IMR-90 (cell line): ENCODE data around the gene ADARB2. TPM values are rescaled to one million over a fixed set of nuclear protein-coding genes. Genes with fewer than 3 reads are reported as not detected.

Source experiments
- ATAC-seq: fragments of 200-7000 bp; cut with Tn5 transposase; 2 replicates; pipeline ENCODE4 v1.9.1; 2020; ENCODE audit warnings: low read depth, mild to moderate bottlenecking, moderate library complexity
- BruUV-seq: library from RNA; stranded (reverse); fragments of 400-500 nt; replicated peaks from 2 replicates; lab custom pipeline; 2021; lab: Mats Ljungman, UMichigan
- CTCF ChIA-PET: fragments of 300-600 bp; formaldehyde crosslinking; extraction: SDS; loops from one replicate; lab custom pipeline; 2021; ENCODE audit warnings: antibody characterized with exemption; lab: Yijun Ruan, JAX
- POLR2A ChIA-PET: fragments of 300-600 bp; sonication (Branson Sonifier 250); formaldehyde crosslinking; loops from one replicate; lab custom pipeline; 2022; ENCODE audit warnings: antibody characterized with exemption; ENCODE audit not compliant: unreplicated experiment; lab: Charles Lee
- DNase-seq: peaks from one replicate; pipeline ENCODE4 v3.0.0; 2013
- H2AFZ ChIP-seq: replicated peaks from 2 replicates; pipeline ENCODE3; 2013; ENCODE audit warnings: low read length, mild to moderate bottlenecking; ENCODE audit not compliant: poor library complexity
- H2AK5ac ChIP-seq: 2 replicates; pipeline ENCODE4 v1.6.1; 2013; ENCODE audit warnings: low read depth, low read length, inconsistent platforms
- H2AK9ac ChIP-seq: replicated peaks from 2 replicates; pipeline ENCODE3; 2013; ENCODE audit warnings: mild to moderate bottlenecking, low read depth, low read length, moderate library complexity; ENCODE audit not compliant: poor library complexity
- H2BK120ac ChIP-seq: 2 replicates; pipeline ENCODE4 v1.6.1; 2013; ENCODE audit warnings: low read depth, low read length, inconsistent platforms
- H2BK15ac ChIP-seq: 3 replicates; pipeline ENCODE4 v1.6.1; 2013; ENCODE audit warnings: low read depth, low read length, inconsistent platforms
- H2BK20ac ChIP-seq: 2 replicates; pipeline ENCODE4 v1.6.1; 2013; ENCODE audit warnings: low read depth, mild to moderate bottlenecking, inconsistent platforms, low read length, moderate library complexity
- H2BK5ac ChIP-seq: 2 replicates; pipeline ENCODE4 v1.6.1; 2013; ENCODE audit warnings: mild to moderate bottlenecking, low read depth, low read length, inconsistent platforms; ENCODE audit not compliant: poor library complexity, severe bottlenecking
- H3K14ac ChIP-seq: replicated peaks from 2 replicates; pipeline ENCODE4 v1.6.1; 2013; ENCODE audit warnings: low read depth, low read length, inconsistent platforms
- H3K18ac ChIP-seq: 2 replicates; pipeline ENCODE4 v1.6.1; 2013; ENCODE audit warnings: low read depth, low read length, control low read depth
- H3K23ac ChIP-seq: 2 replicates; pipeline ENCODE4 v1.6.1; 2013; ENCODE audit warnings: low read depth, low read length, inconsistent platforms
- H3K27ac ChIP-seq: 2 replicates; pipeline ENCODE4 v1.5.1; 2013; ENCODE audit warnings: mild to moderate bottlenecking, control low read depth, low read length; ENCODE audit not compliant: insufficient read depth
- H3K27me3 ChIP-seq: 2 replicates; pipeline ENCODE4 v1.6.1; 2013; ENCODE audit warnings: low read length; ENCODE audit not compliant: control insufficient read depth, insufficient read depth
- H3K36me3 ChIP-seq: 2 replicates; pipeline ENCODE4 v1.6.1; 2013; ENCODE audit warnings: low read length, mixed read lengths; ENCODE audit not compliant: control insufficient read depth, insufficient read depth
- H3K4ac ChIP-seq: 2 replicates; pipeline ENCODE4 v1.6.1; 2013; ENCODE audit warnings: low read depth, low read length, inconsistent platforms
- H3K4me1 ChIP-seq: 2 replicates; pipeline ENCODE4 v1.6.1; 2013; ENCODE audit warnings: low read length, mixed read lengths; ENCODE audit not compliant: control insufficient read depth, insufficient read depth
- H3K4me2 ChIP-seq: 2 replicates; pipeline ENCODE4 v1.6.1; 2013; ENCODE audit warnings: low read depth, mild to moderate bottlenecking, control low read depth, low read length, moderate library complexity
- H3K4me3 ChIP-seq: 2 replicates; pipeline ENCODE4 v1.5.1; 2013; ENCODE audit warnings: low read depth, mild to moderate bottlenecking, control low read depth, low read length, moderate library complexity; ENCODE audit not compliant: insufficient read depth
- H3K56ac ChIP-seq: 2 replicates; pipeline ENCODE4 v1.6.1; 2013; ENCODE audit warnings: low read length, inconsistent platforms; ENCODE audit not compliant: insufficient read depth; ENCODE audit errors: extremely low read depth
- H3K79me1 ChIP-seq, 2 experiments: 2 replicates each; pipeline ENCODE4 v1.6.1; 2013; ENCODE audit warnings: low read length in 2 of 2, inconsistent platforms in 1 of 2, low read depth in 1 of 2
- H3K9ac ChIP-seq: 2 replicates; pipeline ENCODE4 v1.6.1; 2013; ENCODE audit warnings: low read depth, low read length, control low read depth
- H3K9me1 ChIP-seq: 2 replicates; pipeline ENCODE4 v1.6.1; 2013; ENCODE audit warnings: low read length, inconsistent platforms; ENCODE audit not compliant: insufficient read depth
- H3K9me3 ChIP-seq: 2 replicates; pipeline ENCODE4 v1.6.1; 2013; ENCODE audit warnings: low read length; ENCODE audit not compliant: control insufficient read depth, insufficient read depth
- H4K20me1 ChIP-seq: 2 replicates; pipeline ENCODE4 v1.6.1; 2013; ENCODE audit warnings: low read length, inconsistent platforms; ENCODE audit not compliant: insufficient read depth
- H4K5ac ChIP-seq: 2 replicates; pipeline ENCODE4 v1.6.1; 2013; ENCODE audit warnings: mild to moderate bottlenecking, low read depth, low read length, control low read depth
- H4K8ac ChIP-seq, 2 experiments: 2 replicates each; pipeline ENCODE4 v1.6.1; 2013; ENCODE audit warnings: low read depth in 2 of 2, low read length in 2 of 2, control low read depth in 1 of 2, inconsistent platforms in 1 of 2
- H4K91ac ChIP-seq: 2 replicates; pipeline ENCODE4 v1.6.1; 2013; ENCODE audit warnings: low read depth, low read length, inconsistent platforms; ENCODE audit not compliant: insufficient read depth
- BHLHE40 ChIP-seq: fragments of 150-350 bp; IDR thresholded peaks from 2 replicates; pipeline ENCODE4 v1.6.1; 2016; ENCODE audit warnings: mild to moderate bottlenecking, low read depth, low read length
- CEBPB ChIP-seq: IDR thresholded peaks from 2 replicates; pipeline ENCODE4 v1.6.1; 2012; ENCODE audit warnings: low read depth, low read length, improper control_type of control experiment
- CHD1 ChIP-seq: IDR thresholded peaks from 2 replicates; pipeline ENCODE4 v1.6.1; 2012; ENCODE audit warnings: low read depth, low read length, improper control_type of control experiment
- ELK1 ChIP-seq: fragments of 150-350 bp; IDR thresholded peaks from 2 replicates; pipeline ENCODE4 v1.6.1; 2016; ENCODE audit warnings: low read depth, mild to moderate bottlenecking, low read length, moderate library complexity, borderline replicate concordance
- FOS ChIP-seq: fragments of 150-350 bp; IDR thresholded peaks from 2 replicates; pipeline ENCODE4 v1.6.1; 2016; ENCODE audit warnings: low read depth, low read length
- MAFK ChIP-seq: IDR thresholded peaks from 2 replicates; pipeline ENCODE4 v1.6.1; 2012; ENCODE audit warnings: low read depth, low read length, improper control_type of control experiment
- MAZ ChIP-seq: IDR thresholded peaks from 2 replicates; pipeline ENCODE4 v1.6.1; 2012; ENCODE audit warnings: low read depth, mild to moderate bottlenecking, low read length, improper control_type of control experiment, moderate library complexity, borderline replicate concordance
- NFE2L2 ChIP-seq: fragments of 150-350 bp; IDR thresholded peaks from 2 replicates; pipeline ENCODE4 v1.6.1; 2016; ENCODE audit warnings: low read depth, mild to moderate bottlenecking, low read length
- POLR2A ChIP-seq: IDR thresholded peaks from 2 replicates; pipeline ENCODE4 v1.6.1; 2012; ENCODE audit warnings: mild to moderate bottlenecking, low read depth, low read length
- RAD21 ChIP-seq: IDR thresholded peaks from 2 replicates; pipeline ENCODE4 v1.6.1; 2012; ENCODE audit warnings: low read length, improper control_type of control experiment
- RCOR1 ChIP-seq: IDR thresholded peaks from 2 replicates; pipeline ENCODE4 v1.6.1; 2012; ENCODE audit warnings: mild to moderate bottlenecking, low read length, improper control_type of control experiment; ENCODE audit not compliant: insufficient replicate concordance
- RFX5 ChIP-seq: IDR thresholded peaks from 2 replicates; pipeline ENCODE4 v1.8.0; 2012; ENCODE audit warnings: low read depth, mild to moderate bottlenecking, low read length, moderate library complexity
- SMC3 ChIP-seq: fragments of 150-350 bp; IDR thresholded peaks from 2 replicates; pipeline ENCODE4 v1.6.1; 2016; ENCODE audit warnings: low read depth, mild to moderate bottlenecking, antibody characterized with exemption, low read length, moderate library complexity
- WGBS, 2 experiments: methylation state at CpG; one replicate each; pipeline versions ENCODE4 v1.1.5 to v1.1.7; 2013; ENCODE audit warnings: missing lambda C conversion rate in 2 of 2; ENCODE audit not compliant: insufficient read length in 1 of 2; ENCODE audit errors: extremely low coverage in 2 of 2; 5-methylcytosine and 5-hydroxymethylcytosine counted together
- dilution Hi-C: fragments of 300-500 bp; cut with HindIII; formaldehyde crosslinking; loops from one replicate; pipeline ENCODE4 v1.14.3; 2018; ENCODE audit warnings: low sequenced_read_pairs; ENCODE audit not compliant: unreplicated experiment
- in situ Hi-C: fragments of 300-500 bp; cut with MboI; formaldehyde crosslinking; loops from 3 replicates; pipeline ENCODE4 v1.14.3; 2019; ENCODE audit warnings: low sequenced_read_pairs, inconsistent platforms, mixed read lengths
- intact Hi-C: fragments of 100-400 bp; cut with micrococcal nuclease; formaldehyde crosslinking; loops from 2 replicates; pipeline ENCODE4 v1.10.0; 2022
- polyA plus RNA-seq, 3 experiments: library from polyadenylated mRNA; depleted of rRNA; stranded (reverse); fragments of >200 nt; gene quantifications; 2 replicates each; pipeline ENCODE4 v1.2.3, GENCODE V29; 2012; ENCODE audit warnings: low replicate concordance in 1 of 3
- total RNA-seq: library from RNA; depleted of rRNA; stranded (reverse); fragments of >200 nt; gene quantifications from 2 replicates; pipeline ENCODE4 v1.2.3, GENCODE V29; 2012

ADARB2 gene
- total and polyA plus RNA-seq, 2 of the 4 experiments (the other 2 are of a cell fraction), result not detected

- Histone ChIP-seq H2BK5ac (no peak overlapping the region), H3K27me3 (no peaks in the 10 kb centered on the region), H4K20me1 (no peaks in the 10 kb centered on the region), H2AK9ac (no peak overlapping the region), H3K9ac (no peak overlapping the region), H2AK5ac (no peak overlapping the region), H3K18ac (no peak overlapping the region), H3K27ac (no peak overlapping the region), H3K4me1 (no peaks in the 10 kb centered on the region), H2BK120ac (no peak overlapping the region), H4K91ac (no peak overlapping the region), H3K36me3 (no peaks in the 10 kb centered on the region), H4K5ac (no peak overlapping the region), H3K4me2 (no peak overlapping the region), H2BK20ac (no peak overlapping the region), H3K56ac (no peak overlapping the region), H2BK15ac (no peak overlapping the region), H4K8ac (no peak overlapping the region), H3K9me1 (no peaks in the 10 kb centered on the region), H3K9me3 (peaks cover 67% of the 10 kb centered on the region), H3K14ac (no peak overlapping the region), H3K79me1 (no peaks in the 10 kb centered on the region), H3K4ac (no peak overlapping the region), H3K4me3 (no peak overlapping the region), H2AFZ (no peak overlapping the region), H3K23ac (no peak overlapping the region)
- CTCF ChIA-PET, result no interaction called here
- intact Hi-C loops, result no loop called here
- POLR2A ChIA-PET, result no interaction called here
- TF ChIP-seq NFE2L2 (no peak), FOS (no peak), RCOR1 (no peak), RAD21 (no peak), ELK1 (no peak), BHLHE40 (no peak), RFX5 (no peak), MAFK (no peak), MAZ (no peak), CEBPB (no peak), CHD1 (no peak), POLR2A (no peak), SMC3 (no peak)
- BruUV-seq, result no TSS peak
- ATAC-seq (no peak), DNase-seq (no peak)
- dilution Hi-C loops, result no loop called here
- in situ Hi-C loops, result no loop called here
- 76% methylated on average over 13 of the region's 35 CpGs; no CpG with 5 or more reads in 1 of the 2 experiments for WGBS, 2 experiments
Observed at GRCh38 chr10:1401071-1401965, 336.0 kb downstream of the ADARB2 start.
